Lower lobe of right lung (tissue), 2 donors: ENCODE data around the gene TMEM178B. TPM values are rescaled to one million over a fixed set of nuclear protein-coding genes. Genes with fewer than 3 reads are reported as not detected.
"Not testable (repeated sequence)": the region's sequence is repeated elsewhere in the genome, so short reads cannot be mapped to it uniquely, and the experiment has no call there.

Source experiments
- ATAC-seq, 2 donors: fragments of 200-7000 bp; cut with Tn5 transposase; one replicate each; pipeline ENCODE4 v1.9.1; 2020 to 2022; ENCODE audit warnings: mild to moderate bottlenecking in 2 of 2, moderate library complexity in 2 of 2
- DNase-seq: peaks from one replicate; pipeline ENCODE4 v3.0.0-alpha.2; 2020
- H3K27ac ChIP-seq: fragments of 200-600 bp; one replicate; pipeline ENCODE4 v1.8.0; 2022
- H3K27me3 ChIP-seq: fragments of 200-600 bp; one replicate; pipeline ENCODE4 v1.8.0; 2022; ENCODE audit warnings: low read depth
- H3K36me3 ChIP-seq: fragments of 200-600 bp; one replicate; pipeline ENCODE4 v1.8.0; 2022; ENCODE audit warnings: mild to moderate bottlenecking
- H3K4me1 ChIP-seq: fragments of 200-600 bp; one replicate; pipeline ENCODE4 v1.8.0; 2022
- H3K4me3 ChIP-seq: fragments of 200-600 bp; one replicate; pipeline ENCODE4 v1.8.0; 2022; ENCODE audit warnings: mild to moderate bottlenecking
- H3K9me3 ChIP-seq: fragments of 200-600 bp; one replicate; pipeline ENCODE4 v1.8.0; 2022
- intact Hi-C: fragments of 100-400 bp; cut with DNase I; formaldehyde crosslinking; loops from one replicate; pipeline ENCODE4 v1.11.0; 2022
- total RNA-seq: library from RNA; stranded (reverse); fragmentation: NEBNext Ultra II Directional; extraction: Animal tissue kit (Norgen Biotek cat#: 25700); gene quantifications from one replicate; pipeline ENCODE4 v1.2.1, GENCODE V29; 2021
- TF ChIP-seq, protein P1 (sequence below): fragments of 200-600 bp; IDR thresholded peaks from one replicate; pipeline ENCODE4 v1.8.0; 2022; ENCODE audit warnings: antibody characterized with exemption, mild to moderate bottlenecking
- donor health status: DM: no; HTN: yes; CAD: no; lungs with severe emphysema.

TMEM178B gene
- total RNA-seq, 1 donor from 2014 or later, result 0.18 TPM

DNA sequence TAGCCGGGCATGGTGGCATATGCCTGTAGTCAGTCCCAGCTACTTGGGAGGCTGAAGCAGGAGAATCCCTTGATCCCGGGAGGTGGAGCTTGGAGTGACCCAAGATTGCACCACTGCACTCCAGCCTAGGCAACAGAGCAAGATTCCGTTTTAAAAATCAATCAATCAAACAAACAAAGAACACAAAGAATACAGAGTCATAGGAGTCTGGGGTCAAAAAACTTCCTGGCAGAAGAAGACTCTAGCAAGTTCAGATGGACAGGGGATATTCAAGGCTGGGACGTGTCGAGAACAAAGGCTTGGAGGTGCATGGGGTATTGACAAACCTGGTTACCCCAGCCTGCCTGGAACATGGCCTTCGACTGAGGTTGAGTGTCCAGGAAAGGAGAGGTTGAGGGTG lies 248.5 kb downstream of the TMEM178B start:
- Histone ChIP-seq H3K36me3 (no peaks in the 10 kb centered on the region), H3K9me3 (no peaks in the 10 kb centered on the region), H3K4me3 (no peak overlapping the region), H3K27me3 (no peaks in the 10 kb centered on the region), H3K4me1 (no peaks in the 10 kb centered on the region), H3K27ac (no peak overlapping the region)
- no peak for DNase-seq
- intact Hi-C loops, result no loop called here
- no peak for ATAC-seq
- TF ChIP-seq, protein P1, sequence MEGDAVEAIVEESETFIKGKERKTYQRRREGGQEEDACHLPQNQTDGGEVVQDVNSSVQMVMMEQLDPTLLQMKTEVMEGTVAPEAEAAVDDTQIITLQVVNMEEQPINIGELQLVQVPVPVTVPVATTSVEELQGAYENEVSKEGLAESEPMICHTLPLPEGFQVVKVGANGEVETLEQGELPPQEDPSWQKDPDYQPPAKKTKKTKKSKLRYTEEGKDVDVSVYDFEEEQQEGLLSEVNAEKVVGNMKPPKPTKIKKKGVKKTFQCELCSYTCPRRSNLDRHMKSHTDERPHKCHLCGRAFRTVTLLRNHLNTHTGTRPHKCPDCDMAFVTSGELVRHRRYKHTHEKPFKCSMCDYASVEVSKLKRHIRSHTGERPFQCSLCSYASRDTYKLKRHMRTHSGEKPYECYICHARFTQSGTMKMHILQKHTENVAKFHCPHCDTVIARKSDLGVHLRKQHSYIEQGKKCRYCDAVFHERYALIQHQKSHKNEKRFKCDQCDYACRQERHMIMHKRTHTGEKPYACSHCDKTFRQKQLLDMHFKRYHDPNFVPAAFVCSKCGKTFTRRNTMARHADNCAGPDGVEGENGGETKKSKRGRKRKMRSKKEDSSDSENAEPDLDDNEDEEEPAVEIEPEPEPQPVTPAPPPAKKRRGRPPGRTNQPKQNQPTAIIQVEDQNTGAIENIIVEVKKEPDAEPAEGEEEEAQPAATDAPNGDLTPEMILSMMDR, result no peak

DNA sequence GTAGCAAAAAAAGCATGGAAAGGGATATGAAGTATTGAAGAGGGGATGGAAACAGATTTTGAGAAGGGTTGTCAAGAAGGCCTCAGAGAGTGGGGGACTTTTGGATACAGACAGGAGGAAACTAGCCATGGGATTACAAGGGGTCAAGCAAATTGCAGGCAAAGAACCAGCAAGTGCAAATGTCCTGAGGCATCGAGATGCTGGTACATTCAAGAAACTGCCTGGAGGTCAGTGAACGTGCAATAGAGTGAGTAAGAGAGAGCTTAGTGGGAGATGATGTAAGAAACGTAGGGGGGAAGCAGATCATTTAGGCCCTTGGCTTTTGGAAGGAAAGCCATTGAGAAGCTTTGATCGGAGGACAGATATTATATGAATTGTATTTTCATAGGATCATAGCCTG lies 250.0 kb downstream of the TMEM178B start:
- Histone ChIP-seq H3K36me3 (no peaks in the 10 kb centered on the region), H3K4me3 (no peak overlapping the region), H3K27me3 (no peaks in the 10 kb centered on the region), H3K9me3 (no peaks in the 10 kb centered on the region), H3K4me1 (no peaks in the 10 kb centered on the region), H3K27ac (no peak overlapping the region)
- ATAC-seq (no peak), DNase-seq (no peak)
- intact Hi-C loops, result no loop called here
- TF ChIP-seq, protein P1, result no peak

DNA sequence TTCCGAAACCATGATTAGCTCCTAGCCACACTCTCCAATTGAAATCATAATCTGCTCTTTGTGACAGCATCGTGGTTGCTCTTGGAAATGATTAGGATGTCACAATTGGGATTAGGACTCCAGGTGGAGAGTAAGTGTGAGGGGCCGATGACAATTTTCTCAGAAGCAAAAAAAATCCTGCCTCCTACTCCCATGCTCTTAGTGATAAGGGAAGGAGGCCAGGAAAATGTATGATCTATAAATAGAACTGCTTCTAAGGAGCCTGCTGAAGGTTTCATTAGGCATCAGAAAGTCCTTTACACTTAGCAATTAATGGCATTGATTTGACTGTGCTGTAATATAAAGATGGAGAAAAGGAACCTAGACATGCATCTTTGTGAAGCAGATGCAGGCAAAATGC lies 251.0 kb downstream of the TMEM178B start:
- H3K4me1 ChIP-seq, result no peaks in the 10 kb centered on the region
- intact Hi-C loops, result no loop called here
- DNase-seq (no peak), ATAC-seq (no peak)
- no peaks in the 10 kb centered on the region for H3K9me3 ChIP-seq
- H3K4me3 ChIP-seq, result no peak overlapping the region
- H3K27ac ChIP-seq, result no peak overlapping the region
- no peaks in the 10 kb centered on the region for H3K36me3 ChIP-seq
- H3K27me3 ChIP-seq, result no peaks in the 10 kb centered on the region
- TF ChIP-seq, protein P1, result no peak

GRCh38 chr7:141325275-141325674 lies 251.4 kb downstream of the TMEM178B start:
- H3K36me3 ChIP-seq, result no peaks in the 10 kb centered on the region
- no peak overlapping the region for H3K27ac ChIP-seq
- DNase-seq, result no peak
- H3K9me3 ChIP-seq, result no peaks in the 10 kb centered on the region
- intact Hi-C loops, result no loop called here
- ATAC-seq, result no peak
- H3K27me3 ChIP-seq, result no peaks in the 10 kb centered on the region
- no peaks in the 10 kb centered on the region for H3K4me1 ChIP-seq
- H3K4me3 ChIP-seq, result no peak overlapping the region
- TF ChIP-seq, protein P1, result no peak

- TF ChIP-seq, protein P1, result no peak
- Histone ChIP-seq H3K9me3 (no peaks in the 10 kb centered on the region), H3K4me3 (no peak overlapping the region), H3K27ac (no peak overlapping the region), H3K27me3 (no peaks in the 10 kb centered on the region), H3K36me3 (no peaks in the 10 kb centered on the region), H3K4me1 (no peaks in the 10 kb centered on the region)
- no peak for ATAC-seq
- no peak for DNase-seq
- intact Hi-C loops, result no loop called here
These were observed 254.4 kb downstream of the TMEM178B start for GRCh38 chr7:141328290-141328689.

DNA sequence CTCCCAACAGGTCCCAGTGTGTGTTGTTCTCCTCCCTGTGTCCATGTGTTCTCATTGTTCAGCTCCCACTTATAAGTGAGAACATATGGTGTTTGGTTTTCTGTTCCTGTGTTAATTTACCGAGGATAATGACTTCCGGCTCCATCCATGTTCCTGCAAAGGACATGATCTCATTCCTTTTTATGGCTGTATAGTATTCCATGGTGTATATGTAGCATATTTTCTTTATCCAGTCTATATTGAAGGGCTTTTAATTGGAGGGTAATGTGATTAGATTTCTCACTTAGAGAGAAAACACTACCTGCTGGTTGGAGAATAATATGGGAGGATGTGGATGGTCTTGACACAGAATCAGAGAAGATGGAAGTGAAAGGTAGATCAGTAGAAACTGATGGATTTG lies 256.4 kb downstream of the TMEM178B start:
- intact Hi-C loops, H3K27me3 ChIP-seq, H3K4me3 ChIP-seq: not testable (repeated sequence)

More for the DNA sequence above, 256.4 kb downstream of the TMEM178B start:
- not testable (repeated sequence) for ATAC-seq, H3K36me3 ChIP-seq, H3K9me3 ChIP-seq, DNase-seq, H3K4me1 ChIP-seq, H3K27ac ChIP-seq
